Kidney epithelial cell (primary cell): ENCODE data around the gene KIF17. TPM values are rescaled to one million over a fixed set of nuclear protein-coding genes. Genes with fewer than 3 reads are reported as not detected.

Source experiments
- DNase-seq: peaks from one replicate; pipeline ENCODE4 v3.0.0-alpha.2; 2010; ENCODE audit warnings: low read depth
- H3K27me3 ChIP-seq: 2 replicates; pipeline ENCODE4 v1.6.0; 2011; ENCODE audit warnings: low read length; ENCODE audit not compliant: control insufficient read depth, insufficient read depth
- H3K36me3 ChIP-seq: 2 replicates; pipeline ENCODE4 v1.5.1; 2011; ENCODE audit warnings: low read length; ENCODE audit not compliant: control insufficient read depth, insufficient read depth
- H3K4me3 ChIP-seq: 2 replicates; pipeline ENCODE4 v1.5.1; 2011; ENCODE audit warnings: low read depth, mild to moderate bottlenecking, control low read depth, low read length
- CTCF ChIP-seq: IDR thresholded peaks from 2 replicates; pipeline ENCODE4 v1.5.1; 2011; ENCODE audit warnings: mild to moderate bottlenecking, moderate library complexity, low read length, control low read depth, inconsistent platforms; ENCODE audit not compliant: insufficient read depth, poor library complexity, severe bottlenecking
- total RNA-seq: library from RNA; depleted of rRNA; stranded (reverse); fragments of >200 nt; gene quantifications from 2 replicates; pipeline ENCODE4 v1.2.3, GENCODE V29; 2015

KIF17 gene
- total RNA-seq, 1 donor from 2014 or later: 1.3 TPM

DNA sequence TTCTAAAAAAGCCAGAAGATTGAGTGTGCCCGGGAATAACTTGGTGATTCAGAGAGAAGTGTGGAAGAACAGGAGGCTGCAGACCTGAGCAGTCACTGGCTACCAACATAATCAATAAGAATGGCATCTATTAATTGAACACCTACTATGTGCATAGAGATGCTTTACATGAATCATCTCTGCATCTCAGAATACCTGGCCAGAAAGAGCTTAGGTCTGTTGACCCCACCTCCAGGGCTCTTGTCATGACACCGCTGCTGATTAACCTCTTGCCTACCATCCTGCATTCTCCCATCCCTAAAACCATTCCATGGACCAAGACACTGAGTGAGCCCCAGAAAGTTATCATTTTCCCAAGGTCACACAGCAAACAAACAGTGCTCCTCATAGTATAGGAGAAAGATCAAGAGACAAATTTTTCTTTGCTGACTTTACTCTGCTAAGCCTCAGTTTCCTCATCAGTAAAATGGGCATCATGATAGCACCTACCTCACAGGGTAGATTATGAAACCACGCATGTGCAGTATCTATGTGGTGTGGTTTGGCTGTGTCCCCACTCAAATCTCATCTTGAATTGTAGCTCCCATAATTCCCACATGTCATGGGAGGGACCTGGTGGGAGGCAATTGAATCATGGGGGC, 100.8 kb downstream of the KIF17 start:
- no peaks in the 10 kb centered on the region for H3K27me3 ChIP-seq
- DNase-seq: no peak
- no peak overlapping the region for H3K4me3 ChIP-seq
- no peak for TF ChIP-seq CTCF
- no peaks in the 10 kb centered on the region for H3K36me3 ChIP-seq

DNA sequence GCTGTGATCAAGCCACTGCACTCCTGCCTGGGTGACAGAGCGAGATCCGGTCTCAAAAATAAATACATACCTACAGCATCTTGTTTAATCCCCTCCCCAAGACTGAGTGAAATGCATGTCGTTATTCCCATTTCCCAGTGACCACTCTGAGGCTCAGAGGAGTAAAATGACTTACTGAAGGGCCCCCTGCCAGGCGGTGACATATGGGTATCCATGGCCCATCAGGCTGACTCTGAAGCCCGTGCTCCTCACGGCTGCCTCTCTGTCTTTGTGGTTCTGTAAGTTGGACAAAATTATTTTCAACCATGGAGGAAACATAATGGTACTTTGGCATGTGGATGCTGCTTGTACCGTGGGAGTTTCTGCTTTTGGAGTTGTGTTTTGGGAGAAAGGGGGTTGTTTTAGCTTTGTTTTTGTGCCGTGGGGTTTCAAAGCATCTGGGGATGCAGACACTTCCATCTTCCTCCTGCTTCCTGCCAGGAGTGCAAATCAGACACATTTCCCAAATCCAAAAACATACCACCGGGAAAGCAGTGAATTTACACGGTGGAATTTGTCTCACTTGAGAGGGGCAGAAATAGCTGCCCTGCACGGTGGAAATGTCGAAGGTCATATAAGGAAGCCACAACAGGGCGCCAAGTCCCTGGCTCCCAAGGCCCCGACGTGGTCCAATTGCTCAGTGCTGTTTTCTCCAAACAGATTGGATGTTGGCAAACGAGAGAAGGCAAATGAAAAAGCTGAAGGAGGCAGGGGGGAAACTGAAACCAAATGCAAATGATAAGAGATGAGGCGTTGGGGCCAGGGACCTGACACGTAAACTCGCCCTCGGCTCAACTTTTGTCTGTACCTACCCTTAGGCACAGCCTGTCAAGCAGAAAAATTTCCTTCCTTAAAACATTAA, 101.6 kb downstream of the KIF17 start:
- H3K36me3 ChIP-seq: no peaks in the 10 kb centered on the region
- no peak overlapping the region for H3K4me3 ChIP-seq
- TF ChIP-seq CTCF: no peak
- DNase-seq: no peak
- no peaks in the 10 kb centered on the region for H3K27me3 ChIP-seq

DNA sequence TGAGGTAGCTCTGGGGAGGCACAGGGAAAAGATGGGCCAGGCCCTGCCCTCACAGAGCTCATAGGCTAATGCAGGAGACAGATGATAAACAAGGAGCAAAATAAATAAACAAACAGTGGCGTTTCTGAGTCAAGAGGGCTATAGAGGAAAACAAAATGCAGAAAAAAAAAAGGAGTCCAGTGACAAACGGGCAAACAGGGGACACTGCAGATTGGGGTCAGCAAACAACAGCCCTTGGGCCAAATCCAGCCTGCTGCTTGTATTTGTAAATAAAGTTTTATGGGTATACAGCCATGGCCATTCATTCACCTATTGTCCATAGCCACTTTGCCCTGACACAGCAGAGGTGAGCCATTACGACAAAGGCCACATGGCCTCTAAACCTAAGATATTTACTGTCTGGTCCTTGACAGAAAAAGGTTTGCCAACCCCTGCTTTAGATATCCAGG, 103.7 kb downstream of the KIF17 start:
- no peak for DNase-seq
- no peak for TF ChIP-seq CTCF
- no peaks in the 10 kb centered on the region for H3K27me3 ChIP-seq
- H3K4me3 ChIP-seq: no peak overlapping the region
- no peaks in the 10 kb centered on the region for H3K36me3 ChIP-seq

Other genes with a start within 250 kb of the KIF17 start
- gene CAMK2N1, start 231.8 kb downstream of the KIF17 start, total RNA-seq: 39.8 and 42.6 TPM in 2 replicates
- 43.0 and 46.5 TPM in 2 replicates for gene MUL1, start 209.9 kb downstream of the KIF17 start, total RNA-seq
- 0.13 and 0.34 TPM in 2 replicates for gene FAM43B, start 165.4 kb downstream of the KIF17 start, total RNA-seq
- 2.7 and 3.1 TPM in 2 replicates for gene CDA, start 128.9 kb downstream of the KIF17 start, total RNA-seq
- 57.4 and 57.7 TPM in 2 replicates for gene PINK1, start 84.5 kb downstream of the KIF17 start, total RNA-seq
- gene DDOST, start 56.6 kb downstream of the KIF17 start, total RNA-seq: 327 and 347 TPM in 2 replicates
- gene SH2D5, start 14.7 kb upstream of the KIF17 start, total RNA-seq: 11.7 and 17.5 TPM in 2 replicates
- gene HP1BP3, start 69.3 kb upstream of the KIF17 start, total RNA-seq: 101 and 122 TPM in 2 replicates